Femur (tissue), 1 donor: ENCODE results near the gene FTO.

Experiments used
- DNase-seq: peaks from one replicate; pipeline ENCODE4 v3.0.0-alpha.2; 2017

FTO gene

DNA sequence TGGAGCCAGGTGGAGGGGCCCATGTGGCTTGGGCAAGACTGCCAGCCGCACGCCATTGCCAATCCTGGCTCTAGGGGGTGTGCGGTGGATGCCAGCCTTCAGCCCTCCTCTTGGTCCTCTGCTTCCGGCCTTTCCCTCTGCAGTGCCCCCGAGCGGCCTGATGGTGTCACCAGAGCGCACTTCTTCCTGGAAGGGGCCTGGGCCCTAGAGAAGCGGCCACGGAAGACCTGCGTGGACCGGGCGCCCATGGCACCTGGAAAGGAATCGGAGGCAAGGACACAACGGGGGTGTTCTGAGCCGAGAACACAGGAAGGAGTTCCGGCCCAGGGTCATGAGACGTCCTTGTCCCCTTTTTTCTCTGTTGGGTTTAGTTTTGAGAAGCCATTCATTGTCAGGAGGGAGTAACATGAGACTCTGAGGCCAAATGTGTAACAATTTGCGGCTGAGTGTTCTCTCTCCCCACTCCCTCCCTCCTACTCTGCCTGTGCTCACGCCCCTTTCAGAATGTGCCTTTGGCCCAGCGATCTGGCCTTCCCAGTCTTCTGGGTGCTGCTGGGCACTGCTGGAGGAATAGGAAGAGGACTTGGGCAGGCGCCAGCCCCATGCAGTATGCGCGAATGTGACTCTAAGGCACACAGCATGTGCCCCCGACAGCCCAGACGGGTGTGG, 489.8 kb downstream of the FTO start:
- DNase-seq: peak; percentile 85

DNA sequence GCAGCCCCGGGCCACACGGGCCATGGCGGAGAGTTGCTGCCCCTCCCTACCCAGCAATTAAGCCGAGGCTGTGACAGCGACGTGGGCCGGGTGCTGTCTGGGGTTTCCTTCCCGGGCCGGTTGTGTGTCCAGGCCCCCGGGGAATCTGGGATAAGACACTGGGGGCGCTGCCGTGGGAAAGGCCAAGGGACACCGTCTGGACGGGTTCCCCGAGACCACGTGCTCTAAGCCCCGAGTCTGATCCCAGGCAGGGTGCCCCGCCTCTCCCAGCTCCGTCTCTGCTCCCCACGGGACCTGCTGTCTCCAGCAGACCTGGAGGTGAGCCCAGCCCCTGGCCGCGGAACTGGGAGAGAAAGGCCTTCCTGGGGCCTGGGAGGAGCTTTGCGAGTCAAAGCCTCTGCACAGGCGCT, 490.4 kb downstream of the FTO start:
- peak; percentile 74 for DNase-seq

DNA sequence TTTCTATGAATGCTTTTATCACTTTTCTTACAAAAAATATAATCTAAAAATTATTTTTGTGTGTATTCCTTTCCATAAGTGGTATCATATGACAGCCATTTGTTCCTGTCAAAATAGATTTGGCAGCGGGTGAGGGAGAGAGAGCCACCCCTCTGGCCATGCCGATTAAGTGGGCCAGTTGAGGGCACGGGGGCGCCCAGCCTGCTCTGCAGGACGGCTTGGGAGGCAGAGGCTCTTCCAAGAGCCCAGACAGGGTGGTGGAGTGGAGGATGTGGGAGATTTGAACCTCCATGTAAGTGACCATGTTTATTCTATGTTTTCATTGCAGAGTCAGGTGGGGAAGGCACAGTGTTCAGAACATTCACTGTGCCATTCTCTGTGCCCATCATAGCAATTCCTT, 493.8 kb downstream of the FTO start:
- no peak for DNase-seq

DNA sequence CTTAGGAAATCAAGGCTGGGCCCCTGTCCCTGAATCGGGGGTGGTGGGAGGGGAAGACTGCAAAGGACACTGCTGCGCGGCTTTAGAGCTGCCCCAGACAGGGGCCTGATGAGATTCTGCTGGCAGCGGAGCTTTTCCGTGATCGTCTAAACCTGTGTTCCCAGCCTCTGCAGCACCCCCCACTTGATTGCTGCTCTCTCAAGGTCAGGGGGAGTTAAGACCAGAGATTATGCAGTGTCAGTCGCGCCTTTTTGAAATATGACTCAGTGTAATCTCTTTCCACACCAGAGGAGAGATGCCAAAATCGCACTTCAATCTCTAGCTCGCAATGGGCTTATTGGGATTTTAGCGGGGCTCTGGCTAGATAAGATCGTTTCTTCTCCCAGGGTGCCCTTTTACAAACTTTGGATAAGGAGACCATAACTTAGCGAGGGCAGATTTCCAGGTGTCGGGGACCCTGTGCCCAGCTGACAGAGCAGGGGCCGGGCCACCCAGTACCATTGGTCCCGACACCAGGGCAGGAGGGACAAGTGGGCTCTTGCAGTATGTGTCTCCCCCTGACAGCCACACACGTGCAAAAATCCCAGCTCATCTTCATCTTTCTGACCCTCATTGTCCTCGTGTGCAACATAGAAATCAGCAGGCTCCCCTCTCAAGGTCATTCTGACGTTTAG, 495.7 kb downstream of the FTO start:
- DNase-seq: no peak

DNA sequence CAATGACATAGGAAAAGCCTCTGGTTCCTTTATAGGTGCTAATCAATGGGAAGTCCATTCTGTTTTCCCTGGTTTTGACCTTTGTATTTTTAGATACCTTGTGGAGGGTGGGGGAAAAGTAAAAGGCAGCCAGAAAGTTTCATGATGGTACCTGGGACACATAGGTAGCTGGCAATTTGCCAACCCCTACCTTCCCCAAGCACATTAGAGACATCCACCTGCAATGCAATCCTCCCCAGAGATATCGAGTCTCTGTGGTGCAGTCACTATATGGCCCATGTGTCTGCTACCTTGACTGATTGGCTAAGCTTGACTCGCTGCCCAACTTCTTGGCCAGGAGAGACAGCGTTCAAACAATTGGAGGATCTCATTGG, 496.2 kb downstream of the FTO start:
- DNase-seq: no peak

DNA sequence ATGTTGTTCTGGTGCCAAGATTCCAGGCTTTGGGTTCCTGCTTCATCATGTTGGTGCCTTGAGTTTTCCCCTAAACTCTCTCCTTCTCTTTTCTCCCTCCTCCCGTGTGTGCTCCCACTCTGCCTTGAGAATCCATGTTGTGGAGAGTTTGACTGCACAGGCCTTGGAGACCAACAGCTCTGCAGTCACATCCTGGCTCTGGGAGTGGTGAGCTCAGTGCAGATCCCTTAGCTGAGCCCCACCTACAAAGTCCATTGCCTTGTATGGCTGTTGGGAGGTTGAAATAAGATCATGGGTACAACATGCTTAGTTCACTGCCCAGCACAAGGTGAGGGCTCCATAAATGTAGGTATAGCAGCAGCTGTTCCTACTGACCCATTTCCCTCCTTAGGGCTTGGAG, 496.8 kb downstream of the FTO start:
- no peak for DNase-seq

DNA sequence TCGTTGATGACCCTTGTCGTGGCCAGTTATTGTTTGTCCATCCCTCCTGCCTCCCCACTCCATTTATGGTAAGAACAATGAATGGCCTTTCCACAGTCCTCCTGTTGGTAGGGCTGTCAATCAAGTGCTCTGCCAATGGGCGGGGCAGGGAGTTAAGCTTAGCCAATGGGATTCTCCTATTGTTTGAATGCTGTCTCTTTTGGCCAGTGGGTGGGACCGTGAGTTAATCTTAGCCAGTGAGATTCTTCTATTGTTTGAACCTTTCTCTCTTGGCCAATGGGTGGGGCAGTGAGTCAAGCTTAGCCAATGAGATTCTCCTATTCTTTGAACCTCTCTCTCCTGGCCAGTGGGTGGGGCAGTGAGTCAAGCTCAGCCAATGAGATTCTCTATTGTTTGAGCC, 497.2 kb downstream of the FTO start:
- no peak for DNase-seq
